ENCODE measurements around the gene ENPP3.

DNA sequence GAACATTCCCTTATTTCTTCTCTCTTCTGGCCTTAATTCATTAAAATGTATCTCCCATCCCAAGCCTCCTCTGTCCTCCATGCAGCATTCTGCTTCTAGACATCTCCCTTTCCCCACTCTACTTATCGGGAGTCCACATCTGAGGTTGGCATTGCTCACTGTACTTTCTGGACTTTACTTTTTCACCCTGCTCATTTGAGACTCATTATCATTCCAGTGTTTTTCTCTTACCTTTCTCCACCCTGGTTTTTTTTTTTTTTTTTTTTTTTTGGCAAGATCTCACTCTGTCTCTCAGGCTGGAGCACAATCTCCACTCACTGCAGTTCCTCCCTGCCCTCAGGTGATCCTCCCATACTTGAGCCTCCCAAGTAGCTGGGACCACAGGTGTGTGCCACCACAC is 4.5 kb downstream of the ENPP3 start:
- TF ChIP-seq, protein P1, sequence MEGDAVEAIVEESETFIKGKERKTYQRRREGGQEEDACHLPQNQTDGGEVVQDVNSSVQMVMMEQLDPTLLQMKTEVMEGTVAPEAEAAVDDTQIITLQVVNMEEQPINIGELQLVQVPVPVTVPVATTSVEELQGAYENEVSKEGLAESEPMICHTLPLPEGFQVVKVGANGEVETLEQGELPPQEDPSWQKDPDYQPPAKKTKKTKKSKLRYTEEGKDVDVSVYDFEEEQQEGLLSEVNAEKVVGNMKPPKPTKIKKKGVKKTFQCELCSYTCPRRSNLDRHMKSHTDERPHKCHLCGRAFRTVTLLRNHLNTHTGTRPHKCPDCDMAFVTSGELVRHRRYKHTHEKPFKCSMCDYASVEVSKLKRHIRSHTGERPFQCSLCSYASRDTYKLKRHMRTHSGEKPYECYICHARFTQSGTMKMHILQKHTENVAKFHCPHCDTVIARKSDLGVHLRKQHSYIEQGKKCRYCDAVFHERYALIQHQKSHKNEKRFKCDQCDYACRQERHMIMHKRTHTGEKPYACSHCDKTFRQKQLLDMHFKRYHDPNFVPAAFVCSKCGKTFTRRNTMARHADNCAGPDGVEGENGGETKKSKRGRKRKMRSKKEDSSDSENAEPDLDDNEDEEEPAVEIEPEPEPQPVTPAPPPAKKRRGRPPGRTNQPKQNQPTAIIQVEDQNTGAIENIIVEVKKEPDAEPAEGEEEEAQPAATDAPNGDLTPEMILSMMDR (IDR thresholded peaks at IDR 0.05; ENCODE audit: borderline replicate concordance, extremely low read depth, low read length, poor library complexity, severe bottlenecking), result no peak
- no peak for TF ChIP-seq EZH2 (IDR thresholded peaks at IDR 0.05; ENCODE audit: borderline replicate concordance, low read depth, low read length, severe bottlenecking)

Data from DND-41 (cell line).